ENCODE results near the gene TREML4.

DNA sequence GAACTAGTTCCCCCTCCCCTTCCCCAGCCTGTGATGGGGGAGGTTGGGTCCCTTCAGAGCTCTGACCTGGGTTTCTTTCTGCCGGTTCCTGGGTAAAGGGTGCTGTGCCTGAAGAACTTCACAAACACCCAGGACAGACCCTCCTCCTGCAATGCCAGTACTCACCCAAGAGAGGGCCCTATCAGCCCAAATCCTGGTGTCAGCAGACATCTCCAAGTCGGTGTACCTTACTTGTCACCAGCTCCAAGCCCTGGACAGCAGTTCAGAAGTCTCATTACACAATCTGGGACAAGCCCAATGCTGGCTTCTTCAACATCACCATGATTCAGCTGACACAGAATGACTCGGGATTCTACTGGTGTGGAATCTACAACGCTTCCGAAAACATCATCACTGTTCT, 467 bp downstream of the TREML4 start:
- TF ChIP-seq POLR2A (IDR thresholded peaks at IDR 0.05) = no peak
- TF ChIP-seq, protein P1, sequence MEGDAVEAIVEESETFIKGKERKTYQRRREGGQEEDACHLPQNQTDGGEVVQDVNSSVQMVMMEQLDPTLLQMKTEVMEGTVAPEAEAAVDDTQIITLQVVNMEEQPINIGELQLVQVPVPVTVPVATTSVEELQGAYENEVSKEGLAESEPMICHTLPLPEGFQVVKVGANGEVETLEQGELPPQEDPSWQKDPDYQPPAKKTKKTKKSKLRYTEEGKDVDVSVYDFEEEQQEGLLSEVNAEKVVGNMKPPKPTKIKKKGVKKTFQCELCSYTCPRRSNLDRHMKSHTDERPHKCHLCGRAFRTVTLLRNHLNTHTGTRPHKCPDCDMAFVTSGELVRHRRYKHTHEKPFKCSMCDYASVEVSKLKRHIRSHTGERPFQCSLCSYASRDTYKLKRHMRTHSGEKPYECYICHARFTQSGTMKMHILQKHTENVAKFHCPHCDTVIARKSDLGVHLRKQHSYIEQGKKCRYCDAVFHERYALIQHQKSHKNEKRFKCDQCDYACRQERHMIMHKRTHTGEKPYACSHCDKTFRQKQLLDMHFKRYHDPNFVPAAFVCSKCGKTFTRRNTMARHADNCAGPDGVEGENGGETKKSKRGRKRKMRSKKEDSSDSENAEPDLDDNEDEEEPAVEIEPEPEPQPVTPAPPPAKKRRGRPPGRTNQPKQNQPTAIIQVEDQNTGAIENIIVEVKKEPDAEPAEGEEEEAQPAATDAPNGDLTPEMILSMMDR (IDR thresholded peaks at IDR 0.05) = no peak
